ENCODE results near the gene CDC20B.
"Not testable (repeated sequence)": the region's sequence is repeated elsewhere in the genome, so short reads cannot be mapped to it uniquely, and the experiment has no call there.

DNA sequence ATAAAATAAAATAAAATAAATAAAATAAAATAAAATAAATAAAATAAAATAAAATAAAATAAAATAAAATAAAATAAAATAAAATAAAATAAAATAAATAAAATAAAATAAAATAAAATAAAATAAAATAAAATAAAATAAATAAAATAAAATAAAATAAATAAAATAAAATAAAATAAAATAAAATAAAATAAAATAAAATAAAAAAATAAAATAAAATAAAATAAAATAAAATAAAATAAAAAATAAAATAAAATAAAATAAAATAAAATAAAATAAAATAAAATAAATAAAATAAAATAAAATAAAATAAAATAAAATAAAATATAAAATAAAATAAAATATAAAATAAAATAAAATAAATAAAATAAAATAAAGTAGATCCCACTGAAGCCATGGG, 67.0 kb downstream of the CDC20B start:
- not testable (repeated sequence) for TF ChIP-seq EZH2 (IDR thresholded peaks at IDR 0.05; ENCODE audit: insufficient read depth, poor library complexity, severe bottlenecking); EZH2phosphoT487 (IDR thresholded peaks at IDR 0.05; ENCODE audit: insufficient read depth, low read depth)
